H1 (cell line): Measurements from ENCODE around the gene SPINT2. TPM values are rescaled to one million over a fixed set of nuclear protein-coding genes. Genes with fewer than 3 reads are reported as not detected.

Source experiments
- CTCF ChIA-PET: fragments of 300-600 bp; sonication (Branson Sonifier 250); formaldehyde crosslinking; loops from one replicate; lab custom pipeline; 2021; ENCODE audit not compliant: partially characterized antibody; lab: Charles Lee
- POLR2A ChIA-PET: fragments of 300-600 bp; sonication (Branson Sonifier 250); formaldehyde crosslinking; loops from one replicate; lab custom pipeline; 2021; ENCODE audit warnings: inconsistent platforms; ENCODE audit not compliant: partially characterized antibody; lab: Charles Lee
- DNase-seq, 2 experiments: peaks; one replicate each; pipeline versions ENCODE4 v3.0.0 to v3.0.0-alpha.2; 2010 to 2022; ENCODE audit warnings: low spot score in 2 of 2, low read depth in 1 of 2, mixed read lengths in 1 of 2
- FAIRE-seq: peaks from 2 replicates; lab custom pipeline; 2011; peaks lifted over from hg19 to GRCh38; lab: Jason Lieb, UNC
- H2AFZ ChIP-seq: 2 replicates; pipeline ENCODE4 v1.8.1; 2012; ENCODE audit warnings: low read length, inconsistent platforms
- H2AK5ac ChIP-seq: 2 replicates; pipeline ENCODE4 v1.6.1; 2013; ENCODE audit warnings: low read depth, low read length
- H2BK120ac ChIP-seq: replicated peaks from 2 replicates; pipeline ENCODE3; 2013; ENCODE audit warnings: low read depth, low read length, inconsistent platforms
- H2BK12ac ChIP-seq: 2 replicates; pipeline ENCODE4 v1.6.1; 2013; ENCODE audit warnings: low read depth, low read length
- H2BK15ac ChIP-seq: 2 replicates; pipeline ENCODE4 v1.6.1; 2013; ENCODE audit warnings: low read length
- H2BK20ac ChIP-seq: 2 replicates; pipeline ENCODE4 v1.6.1; 2013; ENCODE audit warnings: low read length
- H2BK5ac ChIP-seq: 2 replicates; pipeline ENCODE4 v1.6.1; 2013; ENCODE audit warnings: low read depth, low read length
- H3K14ac ChIP-seq: 2 replicates; pipeline ENCODE4 v1.6.1; 2013; ENCODE audit warnings: inconsistent platforms; ENCODE audit not compliant: insufficient read length
- H3K18ac ChIP-seq: 2 replicates; pipeline ENCODE4 v1.6.1; 2013; ENCODE audit warnings: low read length; ENCODE audit errors: extremely low read depth
- H3K23ac ChIP-seq: 2 replicates; pipeline ENCODE4 v1.6.1; 2013; ENCODE audit warnings: inconsistent platforms; ENCODE audit not compliant: insufficient read length
- H3K23me2 ChIP-seq: 2 replicates; pipeline ENCODE4 v1.6.1; 2013; ENCODE audit warnings: low read depth, low read length
- H3K27ac ChIP-seq: 2 replicates; pipeline ENCODE4 v1.6.1; 2011; ENCODE audit warnings: low read depth, low read length, inconsistent platforms
- H3K27me3 ChIP-seq, 4 experiments: replicated peaks in 1 of 4; 1 replicate in 1 of 4; 2 replicates in 3 of 4; pipeline versions ENCODE4 v1.6.1 to v1.8.1; 2011 to 2013; ENCODE audit warnings: low read length in 3 of 4, mild to moderate bottlenecking in 3 of 4, inconsistent platforms in 2 of 4, mixed read lengths in 2 of 4, moderate library complexity in 1 of 4; ENCODE audit not compliant: control insufficient read depth in 3 of 4, insufficient read depth in 3 of 4; ENCODE audit errors: extremely low read depth in 1 of 4
- H3K36me3 ChIP-seq, 4 experiments: 2 replicates each; pipeline versions ENCODE4 v1.6.1 to v1.8.1; 2011 to 2013; ENCODE audit warnings: mild to moderate bottlenecking in 4 of 4, low read length in 3 of 4, moderate library complexity in 2 of 4, control low read depth in 1 of 4, inconsistent platforms in 1 of 4; ENCODE audit not compliant: insufficient read depth in 4 of 4, control insufficient read depth in 2 of 4
- H3K4ac ChIP-seq: replicated peaks from 2 replicates; pipeline ENCODE3; 2013; ENCODE audit warnings: low read length, low read depth, mixed read lengths, inconsistent platforms; ENCODE audit not compliant: insufficient read length
- H3K4me1 ChIP-seq, 4 experiments: replicated peaks in 1 of 4; 1 replicate in 1 of 4; 2 replicates in 3 of 4; pipeline versions ENCODE4 v1.6.1 to v1.8.1; 2011 to 2013; ENCODE audit warnings: low read length in 3 of 4, inconsistent platforms in 2 of 4, mixed read lengths in 1 of 4; ENCODE audit not compliant: insufficient read depth in 4 of 4, control insufficient read depth in 3 of 4
- H3K4me2 ChIP-seq, 2 experiments: 2 replicates each; pipeline versions ENCODE4 v1.6.1 to v1.8.1; 2011 to 2013; ENCODE audit warnings: low read depth in 2 of 2, low read length in 2 of 2, control low read depth in 1 of 2, inconsistent platforms in 1 of 2, mild to moderate bottlenecking in 1 of 2; ENCODE audit not compliant: insufficient read depth in 1 of 2
- H3K4me3 ChIP-seq, 4 experiments: fragments of 200-600, 300-600 bp in 1 of 4; sonication (generic), shearing (Covaris generic), sonication (Bioruptor Twin) in 1 of 4; 2 replicates each; pipeline versions ENCODE4 v1.5.1 to v1.8.1; 2011 to 2016; ENCODE audit warnings: low read length in 4 of 4, low read depth in 3 of 4, control low read depth in 2 of 4, inconsistent platforms in 2 of 4, mild to moderate bottlenecking in 2 of 4, mixed read lengths in 1 of 4, moderate library complexity in 1 of 4; ENCODE audit not compliant: insufficient read depth in 2 of 4; ENCODE audit errors: extremely low read depth in 1 of 4
- H3K56ac ChIP-seq: replicated peaks from 2 replicates; pipeline ENCODE3; 2013; ENCODE audit warnings: low read depth, mild to moderate bottlenecking, mixed read lengths, low read length, inconsistent platforms; ENCODE audit not compliant: insufficient read length
- H3K79me1 ChIP-seq: 2 replicates; pipeline ENCODE4 v1.6.1; 2013; ENCODE audit warnings: low read depth, low read length, control low read depth
- H3K79me2 ChIP-seq, 2 experiments: 2 replicates each; pipeline versions ENCODE4 v1.6.1 to v1.8.1; 2012 to 2013; ENCODE audit warnings: low read length in 2 of 2, mild to moderate bottlenecking in 2 of 2, inconsistent platforms in 1 of 2; ENCODE audit not compliant: insufficient read depth in 2 of 2, control insufficient read depth in 1 of 2
- H3K9ac ChIP-seq, 4 experiments: replicated peaks in 1 of 4; 1 replicate in 1 of 4; 2 replicates in 3 of 4; pipeline versions ENCODE4 v1.6.1 to v1.8.1; 2011 to 2013; ENCODE audit warnings: low read depth in 3 of 4, low read length in 3 of 4, control low read depth in 2 of 4, mild to moderate bottlenecking in 2 of 4, moderate library complexity in 2 of 4, inconsistent platforms in 1 of 4; ENCODE audit errors: extremely low read depth in 1 of 4
- H3K9me3 ChIP-seq, 2 experiments: 2 replicates each; pipeline versions ENCODE4 v1.6.1 to v1.8.1; 2012 to 2013; ENCODE audit warnings: mild to moderate bottlenecking in 2 of 2, moderate library complexity in 2 of 2, control low read depth in 1 of 2, inconsistent platforms in 1 of 2, low read depth in 1 of 2, low read length in 1 of 2, mixed read lengths in 1 of 2; ENCODE audit not compliant: insufficient read depth in 2 of 2
- H4K20me1 ChIP-seq, 2 experiments: replicated peaks in 1 of 2; 2 replicates each; pipeline versions ENCODE3 to v1.8.1; 2011 to 2013; ENCODE audit warnings: inconsistent platforms in 2 of 2, low read length in 2 of 2, mild to moderate bottlenecking in 1 of 2; ENCODE audit not compliant: insufficient read depth in 2 of 2, control insufficient read depth in 1 of 2
- H4K5ac ChIP-seq: 2 replicates; pipeline ENCODE4 v1.6.1; 2013; ENCODE audit warnings: low read length, low read depth, mixed read lengths, inconsistent platforms; ENCODE audit not compliant: insufficient read length
- H4K8ac ChIP-seq: 2 replicates; pipeline ENCODE4 v1.8.0; 2013; ENCODE audit warnings: mild to moderate bottlenecking, moderate library complexity, low read length, inconsistent platforms; ENCODE audit not compliant: insufficient read depth; ENCODE audit errors: extremely low read depth
- H4K91ac ChIP-seq: replicated peaks from 2 replicates; pipeline ENCODE3; 2013; ENCODE audit warnings: low read length, mixed read lengths, inconsistent platforms; ENCODE audit not compliant: insufficient read length
- CBX5 ChIP-seq: fragments of 300-800, 300-1000 bp; sonication (generic); IDR thresholded peaks from 2 replicates; pipeline ENCODE4 v1.7.1; 2016; ENCODE audit warnings: antibody characterized with exemption, low read length, low read depth
- EZH2 ChIP-seq: fragments of 200-600 bp; sonication (generic); IDR thresholded peaks from 2 replicates; pipeline ENCODE4 v1.7.1; 2012; ENCODE audit warnings: low read depth, mild to moderate bottlenecking, moderate library complexity, low read length, inconsistent platforms; ENCODE audit not compliant: severe bottlenecking
- HDAC6 ChIP-seq: IDR thresholded peaks from one replicate; pipeline ENCODE4 v1.7.1; 2012; ENCODE audit warnings: low read depth, mild to moderate bottlenecking, inconsistent platforms, low read length, moderate library complexity
- JUN ChIP-seq: IDR thresholded peaks from 2 replicates; pipeline ENCODE4 v1.6.1; 2011; ENCODE audit warnings: low read depth, mild to moderate bottlenecking, improper control_type of control experiment, low read length
- NANOG ChIP-seq: IDR thresholded peaks from 2 replicates; pipeline ENCODE4 v1.6.1; 2011; ENCODE audit warnings: low read length, low read depth, mild to moderate bottlenecking, inconsistent platforms; ENCODE audit not compliant: insufficient read depth, poor library complexity, severe bottlenecking
- PHF8 ChIP-seq: fragments of 200-600 bp; sonication (generic); conservative IDR thresholded peaks from 2 replicates; pipeline ENCODE4 v1.7.1; 2012; ENCODE audit warnings: low read depth, mild to moderate bottlenecking, inconsistent platforms, low read length, moderate library complexity
- TBP ChIP-seq: IDR thresholded peaks from 2 replicates; pipeline ENCODE4 v1.6.1; 2011; ENCODE audit warnings: low read depth, low read length, improper control_type of control experiment
- WGBS, 2 experiments: shearing (Covaris generic) in 1 of 2; methylation state at CpG; one replicate each; pipeline versions ENCODE4 v1.1.6 to v1.1.7; 2013 to 2015; ENCODE audit warnings: low lambda C conversion rate in 2 of 2, mixed read lengths in 2 of 2, inconsistent platforms in 1 of 2, low coverage in 1 of 2, missing lambda C conversion rate in 1 of 2; ENCODE audit not compliant: insufficient replicate concordance in 2 of 2, insufficient coverage in 1 of 2, insufficient read length in 1 of 2; ENCODE audit errors: extremely low coverage in 1 of 2, missing lambda C conversion rate in 1 of 2; 5-methylcytosine and 5-hydroxymethylcytosine counted together
- polyA plus RNA-seq, 7 experiments: library from polyadenylated mRNA; depleted of rRNA in 3 of 7; stranded (reverse) in 5 of 7; unstranded in 2 of 7; fragments of >200 nt in 5 of 7; fragments of 200-250 nt in 2 of 7; gene quantifications; 1 replicate in 5 of 7; 2 replicates in 1 of 7; 4 replicates in 1 of 7; pipeline versions ENCODE4 v1.2.1 to v1.2.3, GENCODE V29; 2011 to 2013; ENCODE audit warnings: missing spikeins in 2 of 7, mixed read lengths in 2 of 7
- total RNA-seq: library from RNA; stranded (reverse); fragmentation: NEBNext Ultra II Directional; extraction: Animal tissue kit (Norgen Biotek cat#: 25700); gene quantifications from 2 replicates; pipeline ENCODE4 v1.2.1, GENCODE V29; 2021
- TF ChIP-seq, protein P1 (sequence below), 3 experiments: IDR thresholded peaks; 1 replicate in 2 of 3; 2 replicates in 1 of 3; pipeline versions ENCODE4 v1.5.1 to v1.6.1; 2011; ENCODE audit warnings: low read length in 3 of 3, mild to moderate bottlenecking in 3 of 3, inconsistent platforms in 2 of 3, low read depth in 1 of 3, moderate library complexity in 1 of 3; ENCODE audit not compliant: insufficient read depth in 1 of 3; ENCODE audit errors: control extremely low read depth in 1 of 3
- TF ChIP-seq, protein P2 (sequence below): IDR thresholded peaks from 2 replicates; pipeline ENCODE4 v1.6.1; 2012; ENCODE audit warnings: inconsistent platforms

The SPINT2 gene
- total and polyA plus RNA-seq, 2 of the 8 experiments (the other 6 are each of a cell fraction or from before 2014, with no cell fraction given) = 294 to 296 TPM

DNA sequence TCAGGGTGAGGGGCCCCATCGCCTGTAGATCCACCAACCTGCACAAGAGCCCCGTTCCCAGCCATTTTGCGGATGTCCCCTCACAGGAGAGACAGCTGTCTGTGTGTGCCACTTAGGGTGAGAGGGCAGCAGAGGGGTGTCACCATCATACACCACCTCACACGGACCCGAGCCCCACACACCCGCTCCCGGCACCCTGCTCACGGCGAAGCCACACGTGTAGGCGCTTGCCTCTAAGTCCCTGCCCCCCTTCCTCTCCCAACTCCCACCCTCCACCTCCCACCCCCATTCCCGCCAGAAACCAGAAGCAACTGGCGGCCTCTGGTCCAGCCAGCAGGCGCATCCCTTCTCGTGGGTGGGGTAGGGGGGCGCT, 36.4 kb upstream of the SPINT2 start:
- 0% methylated on average over 3 of the region's 16 CpGs; no CpG with 5 or more reads in 1 of the 2 experiments for whole genome bisulfite sequencing, 2 experiments
- Histone ChIP-seq H2BK120ac (no peak overlapping the region), H3K23me2 (peaks cover 14% of the 10 kb centered on the region), H3K4ac (no peak overlapping the region), H2AFZ (no peak overlapping the region; the same call in 1 of the 2 replicates), H3K4me2 (peak overlapping the region; percentile 78 to 95), H4K8ac (no peak overlapping the region), H3K79me1 (peaks cover 1% of the 10 kb centered on the region; the same call in 1 of the 2 replicates), H3K27me3 (peaks cover 0 to 10% (median 5%) of the 10 kb centered on the region in 4 experiments; a peak in 3 of 7 replicates), H3K27ac (peak overlapping the region; percentile 54; the same call in 1 of the 2 replicates), H2BK20ac (peak overlapping the region; percentile 83), H3K9me3 (no peaks in the 10 kb centered on the region), H3K79me2 (peaks cover 0 to 5% of the 10 kb centered on the region in 2 experiments; a peak in 2 of 4 replicates), H2BK12ac (peak overlapping the region; percentile 76), H3K56ac (no peak overlapping the region), H2AK5ac (no peak overlapping the region), H3K18ac (peak overlapping the region; percentile 90), H3K4me1 (peaks cover 6 to 17% (median 14%) of the 10 kb centered on the region in 4 experiments), H2BK5ac (peak overlapping the region; percentile 94; the same call in 1 of the 2 replicates), H4K91ac (peak overlapping the region; percentile 97), H3K23ac (no peak overlapping the region), H4K5ac (peak overlapping the region; percentile 31), H3K36me3 (no peaks in the 10 kb centered on the region), H3K4me3 (peak overlapping the region; percentile 35 to 60 (median 46)), H2BK15ac (peak overlapping the region; percentile 14; the same call in 1 of the 2 replicates), H3K9ac (peak overlapping the region in 1 of 4 experiments; percentile 57; a peak in 3 of 7 replicates), H3K14ac (no peak overlapping the region), H4K20me1 (peaks cover 0 to 4% of the 10 kb centered on the region in 2 experiments)
- CTCF ChIA-PET = interaction anchor here (0.6 to 1.9 kb wide), 7 partner anchors 11 to 147 kb away, joined by 3 to 17 read pairs (median 5); no protein-coding TSS in a partner anchor
- no peak for FAIRE-seq
- peak in 1 of 2 experiments; percentile 72 for DNase-seq
- POLR2A ChIA-PET = interaction anchor here (0.9 to 1.8 kb wide), 6 partner anchors 10 to 161 kb away, joined by 3 to 4 read pairs (median 4); partner anchors contain the start of gene SPRED3
- TF ChIP-seq CBX5 (no peak), HDAC6 (no peak), PHF8 (no peak), NANOG (no peak), TBP (no peak), JUN (no peak), EZH2 (no peak)
- TF ChIP-seq, protein P1, sequence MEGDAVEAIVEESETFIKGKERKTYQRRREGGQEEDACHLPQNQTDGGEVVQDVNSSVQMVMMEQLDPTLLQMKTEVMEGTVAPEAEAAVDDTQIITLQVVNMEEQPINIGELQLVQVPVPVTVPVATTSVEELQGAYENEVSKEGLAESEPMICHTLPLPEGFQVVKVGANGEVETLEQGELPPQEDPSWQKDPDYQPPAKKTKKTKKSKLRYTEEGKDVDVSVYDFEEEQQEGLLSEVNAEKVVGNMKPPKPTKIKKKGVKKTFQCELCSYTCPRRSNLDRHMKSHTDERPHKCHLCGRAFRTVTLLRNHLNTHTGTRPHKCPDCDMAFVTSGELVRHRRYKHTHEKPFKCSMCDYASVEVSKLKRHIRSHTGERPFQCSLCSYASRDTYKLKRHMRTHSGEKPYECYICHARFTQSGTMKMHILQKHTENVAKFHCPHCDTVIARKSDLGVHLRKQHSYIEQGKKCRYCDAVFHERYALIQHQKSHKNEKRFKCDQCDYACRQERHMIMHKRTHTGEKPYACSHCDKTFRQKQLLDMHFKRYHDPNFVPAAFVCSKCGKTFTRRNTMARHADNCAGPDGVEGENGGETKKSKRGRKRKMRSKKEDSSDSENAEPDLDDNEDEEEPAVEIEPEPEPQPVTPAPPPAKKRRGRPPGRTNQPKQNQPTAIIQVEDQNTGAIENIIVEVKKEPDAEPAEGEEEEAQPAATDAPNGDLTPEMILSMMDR (IDR thresholded peaks at IDR 0.05; ENCODE audit: control extremely low read depth in 1 of 3, insufficient read depth in 1 of 3, low read depth in 1 of 3, low read length in 3 of 3) = no peak
- TF ChIP-seq, protein P2, sequence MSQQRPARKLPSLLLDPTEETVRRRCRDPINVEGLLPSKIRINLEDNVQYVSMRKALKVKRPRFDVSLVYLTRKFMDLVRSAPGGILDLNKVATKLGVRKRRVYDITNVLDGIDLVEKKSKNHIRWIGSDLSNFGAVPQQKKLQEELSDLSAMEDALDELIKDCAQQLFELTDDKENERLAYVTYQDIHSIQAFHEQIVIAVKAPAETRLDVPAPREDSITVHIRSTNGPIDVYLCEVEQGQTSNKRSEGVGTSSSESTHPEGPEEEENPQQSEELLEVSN = peak; percentile 63
